Renal cortical epithelial cell (primary cell): Measurements from ENCODE around the gene PWP1. TPM values are rescaled to one million over a fixed set of nuclear protein-coding genes. Genes with fewer than 3 reads are reported as not detected.
A peak's percentile ranks its signal among the peaks of the same experiment; 100 is the strongest.
"Not testable (repeated sequence)": the region's sequence is repeated elsewhere in the genome, so short reads cannot be mapped to it uniquely, and the experiment has no call there.

Experiments used
- DNase-seq: peaks from one replicate; pipeline ENCODE4 v3.0.0-alpha.2; 2011; ENCODE audit warnings: low read depth
- total RNA-seq: library from RNA; depleted of rRNA; stranded (reverse); fragments of >200 nt; gene quantifications from 2 replicates; pipeline ENCODE4 v1.2.3, GENCODE V29; 2014

Gene PWP1
- total RNA-seq, 1 donor from 2014 or later: 151 TPM

- no peak for DNase-seq
Observed at GRCh38 chr12:107668320-107669098, 17.1 kb upstream of the PWP1 start.

DNA sequence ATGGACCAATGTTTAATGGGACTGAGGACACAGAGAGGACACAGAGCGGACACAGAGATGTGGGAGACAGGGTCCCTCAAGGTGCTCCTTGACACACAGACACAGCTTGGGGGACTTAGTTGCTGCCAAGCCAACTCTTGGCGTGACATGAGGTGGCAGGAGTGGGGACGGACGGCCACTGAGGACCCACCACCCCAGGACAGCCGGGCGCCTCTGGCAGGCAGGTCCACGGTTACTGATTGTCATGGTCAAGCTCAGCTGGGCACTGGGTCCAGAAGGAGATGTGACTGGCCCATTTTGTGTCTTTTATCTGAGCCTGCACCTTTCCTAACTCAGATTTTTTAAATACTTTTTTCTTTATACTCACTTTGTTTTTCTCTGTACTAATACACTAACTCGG lies 15.7 kb upstream of the PWP1 start:
- no peak for DNase-seq

DNA sequence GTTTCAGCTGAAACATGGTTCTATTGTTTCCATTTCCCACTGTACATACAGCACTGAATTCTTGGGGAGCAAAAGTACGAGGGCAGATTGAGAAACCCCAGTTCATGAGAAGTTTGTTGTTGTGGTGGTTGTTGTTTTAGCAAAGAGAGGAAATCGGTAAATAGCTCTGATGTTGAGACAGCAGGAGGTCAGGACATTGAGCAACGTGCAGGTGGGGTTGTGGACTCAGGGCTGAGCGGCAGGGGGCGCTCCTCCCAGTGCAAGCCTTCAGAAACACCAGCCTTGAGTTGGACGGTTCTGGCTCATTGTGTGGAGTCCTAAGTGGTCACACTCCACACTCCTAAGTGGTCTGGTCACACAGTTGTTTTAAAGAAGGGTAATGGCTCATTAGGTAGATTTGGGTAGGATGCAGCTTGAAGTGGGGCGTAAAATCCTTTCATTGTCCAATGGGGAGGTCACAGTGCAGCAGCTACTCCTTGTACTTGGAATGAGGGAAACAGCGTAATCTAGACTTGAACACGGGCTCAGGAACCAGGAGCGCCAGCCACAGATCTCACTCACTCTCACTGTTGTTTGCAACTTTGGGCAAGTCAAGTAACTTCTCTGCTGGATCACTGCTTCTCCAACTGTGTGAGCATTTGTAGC lies 14.5 kb upstream of the PWP1 start:
- peak; percentile 35 for DNase-seq

DNA sequence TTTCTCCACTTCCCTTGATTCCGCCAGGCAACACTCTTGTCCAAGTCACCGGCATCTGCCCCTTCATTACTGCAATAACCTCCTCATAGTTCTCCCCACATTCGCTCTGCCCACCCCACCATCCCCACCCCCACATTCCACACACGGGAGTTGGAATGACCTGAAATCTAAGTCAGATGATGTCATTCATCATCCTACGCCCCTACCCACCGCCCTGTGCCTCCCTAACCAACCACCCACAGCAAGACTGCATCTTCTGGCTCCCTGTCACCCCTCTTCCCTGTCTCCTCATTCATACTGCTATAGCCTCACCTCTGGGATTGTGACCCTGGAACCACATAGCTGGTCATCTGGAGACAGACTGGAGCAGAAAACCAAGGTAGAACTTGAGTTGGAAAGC lies 7.9 kb upstream of the PWP1 start:
- DNase-seq: no peak

DNA sequence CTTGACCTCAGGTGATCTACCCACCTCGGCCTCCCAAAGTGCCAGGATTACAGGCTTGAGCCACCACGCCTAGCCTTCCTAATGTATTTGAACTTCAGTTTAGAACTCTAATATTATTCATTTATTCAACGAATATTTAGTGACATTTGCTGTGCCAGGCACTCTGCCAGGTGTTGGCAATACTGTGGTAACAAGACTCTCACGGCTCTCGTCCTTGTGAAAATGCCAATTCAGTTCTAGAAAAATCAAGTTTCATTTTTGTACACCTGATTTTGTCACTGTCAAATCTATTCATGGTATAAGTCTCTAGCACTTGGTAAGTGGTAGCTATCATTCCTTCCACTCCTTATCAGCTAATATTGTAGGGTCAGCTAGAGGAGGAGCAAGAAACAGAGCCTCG lies 6.3 kb upstream of the PWP1 start:
- no peak for DNase-seq

- no peak for DNase-seq
Observed at GRCh38 chr12:107681455-107681835, 4.2 kb upstream of the PWP1 start.

- no peak for DNase-seq
Observed at GRCh38 chr12:107681836-107682820, 3.5 kb upstream of the PWP1 start.

- DNase-seq: no peak
Observed at GRCh38 chr12:107684029-107684795, 1.4 kb upstream of the PWP1 start.

GRCh38 chr12:107684990-107685359 lies 624 bp upstream of the PWP1 start:
- peak; percentile 60 for DNase-seq

GRCh38 chr12:107695772-107696171 lies 10.2 kb downstream of the PWP1 start:
- DNase-seq: peak; percentile 45

GRCh38 chr12:107702106-107702505 lies 16.5 kb downstream of the PWP1 start:
- DNase-seq: no peak

- DNase-seq: no peak
Observed at GRCh38 chr12:107704041-107704440, 18.4 kb downstream of the PWP1 start.

DNA sequence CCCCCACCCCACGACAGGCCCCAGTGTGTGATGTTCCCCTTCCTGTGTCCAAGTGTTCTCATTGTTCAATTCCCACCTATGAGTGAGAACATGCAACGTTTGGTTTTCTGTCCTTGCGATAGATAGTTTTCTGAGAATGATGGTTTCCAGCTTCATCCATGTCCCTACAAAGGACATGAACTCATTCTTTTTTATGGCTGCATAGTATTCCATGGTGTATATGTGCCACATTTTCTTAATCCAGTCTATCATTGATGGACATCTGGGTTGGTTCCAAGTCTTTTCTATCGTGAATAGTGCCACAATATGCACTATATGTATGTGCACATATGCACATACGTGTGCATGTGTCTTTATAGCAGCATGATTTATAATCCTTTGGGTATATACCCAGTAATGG lies 19.9 kb downstream of the PWP1 start:
- DNase-seq: not testable (repeated sequence)

- DNase-seq: no peak
Observed at GRCh38 chr12:107715780-107716179, 30.2 kb downstream of the PWP1 start.

GRCh38 chr12:107718606-107719005 lies 33.0 kb downstream of the PWP1 start:
- DNase-seq: no peak

DNA sequence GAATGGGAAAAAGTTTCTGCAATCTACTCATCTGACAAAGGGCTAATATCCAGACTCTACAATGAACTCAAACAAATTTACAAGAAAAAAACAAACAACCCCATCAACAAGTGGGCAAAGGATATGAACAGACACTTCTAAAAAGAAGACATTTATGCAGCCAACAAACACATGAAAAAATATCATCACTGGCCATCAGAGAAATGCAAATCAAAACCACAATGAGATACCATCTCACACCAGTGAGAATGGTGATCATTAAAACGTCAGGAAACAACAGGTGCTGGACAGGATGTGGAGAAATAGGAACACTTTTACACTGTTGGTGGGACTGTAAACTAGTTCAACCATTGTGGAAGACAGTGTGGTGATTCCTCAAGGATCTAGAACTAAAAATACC lies 41.7 kb downstream of the PWP1 start:
- DNase-seq: not testable (repeated sequence)

DNA sequence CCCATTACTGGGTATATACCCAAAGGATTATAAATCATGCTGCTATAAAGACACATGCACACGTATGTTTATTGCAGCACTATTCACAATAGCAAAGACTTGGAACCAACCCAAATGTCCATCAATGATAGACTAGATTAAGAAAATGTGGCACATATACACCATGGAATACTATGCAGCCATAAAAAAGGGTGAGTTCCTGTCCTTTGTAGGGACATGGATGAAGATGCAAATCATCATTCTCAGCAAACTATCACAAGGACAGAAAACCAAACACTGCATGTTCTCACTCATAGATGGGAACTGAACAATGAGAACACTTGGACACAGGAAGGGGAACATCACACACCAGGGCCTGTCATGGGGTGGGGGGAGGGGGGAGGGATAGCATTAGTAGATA lies 42.1 kb downstream of the PWP1 start:
- DNase-seq: not testable (repeated sequence)

DNA sequence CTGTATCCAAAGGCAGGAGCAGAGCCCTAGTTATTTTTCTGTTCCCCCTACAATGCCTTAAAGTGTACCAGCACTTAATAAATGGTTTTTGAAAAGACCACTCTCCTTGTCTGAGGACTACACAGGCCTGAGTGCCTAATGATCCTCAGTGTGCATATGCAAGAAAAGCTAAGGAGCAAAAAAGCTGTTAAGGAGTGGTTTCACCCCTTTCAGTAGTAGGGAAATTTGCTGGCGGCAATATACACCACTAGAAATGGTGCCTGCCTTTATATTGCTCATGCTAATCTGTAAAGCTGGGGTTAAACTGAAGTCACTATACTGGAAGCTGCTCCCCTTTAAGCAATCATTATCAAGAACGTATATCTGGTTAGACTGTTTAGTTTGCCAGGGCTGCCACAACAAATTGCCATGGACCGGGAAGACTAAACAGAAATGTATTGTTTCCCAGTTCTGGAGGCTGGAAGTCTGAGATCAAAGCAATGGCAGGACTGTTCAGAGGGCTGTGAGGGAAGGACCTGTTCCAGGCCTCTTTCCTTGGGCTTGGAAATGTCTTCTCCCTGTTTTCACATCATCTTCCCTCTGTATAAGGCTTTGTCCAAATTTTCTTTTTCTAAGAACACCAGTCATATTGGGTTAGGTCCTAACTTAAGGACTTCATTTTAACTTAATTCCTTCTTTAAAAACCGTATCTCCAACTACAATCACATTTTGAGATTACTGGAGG lies 45.2 kb downstream of the PWP1 start:
- DNase-seq: no peak

DNA sequence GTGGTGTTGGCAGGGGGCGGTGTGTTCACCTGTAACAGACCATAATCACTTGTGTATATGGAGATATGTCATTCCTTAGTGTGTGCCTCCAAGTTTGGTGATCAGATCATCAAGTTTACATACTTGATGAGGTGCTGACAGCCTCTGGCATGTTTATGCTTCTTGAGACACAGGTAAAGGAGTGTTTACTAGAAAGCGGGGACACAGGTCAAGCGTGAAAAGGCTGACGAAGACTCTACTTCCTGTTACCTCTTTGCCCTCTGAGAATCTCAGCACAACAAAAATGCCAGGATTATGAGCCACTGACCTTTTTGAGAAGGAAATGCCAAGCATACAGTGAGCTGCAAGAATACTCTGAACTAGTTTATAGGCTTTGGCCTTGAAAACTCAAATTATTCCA lies 45.8 kb downstream of the PWP1 start:
- peak; percentile 67 for DNase-seq

GRCh38 chr12:107732365-107732764 lies 46.8 kb downstream of the PWP1 start:
- DNase-seq: no peak

- DNase-seq: no peak
Observed at GRCh38 chr12:107734139-107734538, 48.5 kb downstream of the PWP1 start.
